A673 (cell line): ENCODE measurements around the gene PTK7.

ENCODE experiments used
- EZH2 ChIP-seq: fragments of 200-600 bp; sonication (generic); IDR thresholded peaks from 2 replicates; pipeline ENCODE4 v1.6.1; 2017; ENCODE audit warnings: borderline replicate concordance, low read depth, mild to moderate bottlenecking, mixed read lengths, antibody characterized with exemption, low read length; ENCODE audit not compliant: poor library complexity, severe bottlenecking
- TF ChIP-seq, protein P1 (sequence below): fragments of 300-800, 200-600 bp; sonication (generic); conservative IDR thresholded peaks from 2 replicates; pipeline ENCODE4 v1.5.1; 2017; ENCODE audit warnings: low read depth, mild to moderate bottlenecking, antibody characterized with exemption, low read length, moderate library complexity, mixed read lengths

DNA sequence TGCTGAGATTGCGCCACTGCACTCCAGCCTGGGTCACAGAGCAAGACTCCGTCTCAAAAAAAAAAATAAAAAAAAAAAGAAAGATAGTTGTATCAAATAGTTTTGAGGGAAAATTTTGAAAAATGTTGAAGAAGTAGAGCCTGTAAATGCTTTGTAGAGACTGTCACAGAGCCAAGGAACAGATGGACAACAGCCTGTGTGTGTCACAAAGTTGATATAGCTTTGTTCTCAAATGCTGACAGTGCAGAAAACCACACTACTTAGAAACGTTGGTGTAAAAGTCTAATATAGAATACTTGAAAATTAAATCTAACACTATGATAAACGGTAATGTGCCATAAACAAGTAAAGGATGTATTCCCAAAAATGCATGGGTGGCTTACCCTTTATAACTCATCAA lies 25.4 kb downstream of the PTK7 start:
- TF ChIP-seq, protein P1, sequence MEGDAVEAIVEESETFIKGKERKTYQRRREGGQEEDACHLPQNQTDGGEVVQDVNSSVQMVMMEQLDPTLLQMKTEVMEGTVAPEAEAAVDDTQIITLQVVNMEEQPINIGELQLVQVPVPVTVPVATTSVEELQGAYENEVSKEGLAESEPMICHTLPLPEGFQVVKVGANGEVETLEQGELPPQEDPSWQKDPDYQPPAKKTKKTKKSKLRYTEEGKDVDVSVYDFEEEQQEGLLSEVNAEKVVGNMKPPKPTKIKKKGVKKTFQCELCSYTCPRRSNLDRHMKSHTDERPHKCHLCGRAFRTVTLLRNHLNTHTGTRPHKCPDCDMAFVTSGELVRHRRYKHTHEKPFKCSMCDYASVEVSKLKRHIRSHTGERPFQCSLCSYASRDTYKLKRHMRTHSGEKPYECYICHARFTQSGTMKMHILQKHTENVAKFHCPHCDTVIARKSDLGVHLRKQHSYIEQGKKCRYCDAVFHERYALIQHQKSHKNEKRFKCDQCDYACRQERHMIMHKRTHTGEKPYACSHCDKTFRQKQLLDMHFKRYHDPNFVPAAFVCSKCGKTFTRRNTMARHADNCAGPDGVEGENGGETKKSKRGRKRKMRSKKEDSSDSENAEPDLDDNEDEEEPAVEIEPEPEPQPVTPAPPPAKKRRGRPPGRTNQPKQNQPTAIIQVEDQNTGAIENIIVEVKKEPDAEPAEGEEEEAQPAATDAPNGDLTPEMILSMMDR: no peak
- TF ChIP-seq EZH2: no peak
